NT2/D1 (cell line): ENCODE data around the gene TCHP.

Experiments used
- YY1 ChIP-seq: IDR thresholded peaks from 2 replicates; pipeline ENCODE4 v1.6.1; 2011; ENCODE audit not compliant: insufficient read length, insufficient read depth
- ZNF274 ChIP-seq: IDR thresholded peaks from 2 replicates; pipeline ENCODE4 v1.6.1; 2011; ENCODE audit warnings: mild to moderate bottlenecking, low read depth, low read length

- TF ChIP-seq YY1 (no peak), ZNF274 (no peak)
Observed at GRCh38 chr12:109946913-109947312, 46.8 kb downstream of the TCHP start.
